Measurements from ENCODE around the gene TH.
A peak's percentile ranks its signal among the peaks of the same experiment; 100 is the strongest.
"Not testable (repeated sequence)": the region's sequence is repeated elsewhere in the genome, so short reads cannot be mapped to it uniquely, and the experiment has no call there.

The TH gene

DNA sequence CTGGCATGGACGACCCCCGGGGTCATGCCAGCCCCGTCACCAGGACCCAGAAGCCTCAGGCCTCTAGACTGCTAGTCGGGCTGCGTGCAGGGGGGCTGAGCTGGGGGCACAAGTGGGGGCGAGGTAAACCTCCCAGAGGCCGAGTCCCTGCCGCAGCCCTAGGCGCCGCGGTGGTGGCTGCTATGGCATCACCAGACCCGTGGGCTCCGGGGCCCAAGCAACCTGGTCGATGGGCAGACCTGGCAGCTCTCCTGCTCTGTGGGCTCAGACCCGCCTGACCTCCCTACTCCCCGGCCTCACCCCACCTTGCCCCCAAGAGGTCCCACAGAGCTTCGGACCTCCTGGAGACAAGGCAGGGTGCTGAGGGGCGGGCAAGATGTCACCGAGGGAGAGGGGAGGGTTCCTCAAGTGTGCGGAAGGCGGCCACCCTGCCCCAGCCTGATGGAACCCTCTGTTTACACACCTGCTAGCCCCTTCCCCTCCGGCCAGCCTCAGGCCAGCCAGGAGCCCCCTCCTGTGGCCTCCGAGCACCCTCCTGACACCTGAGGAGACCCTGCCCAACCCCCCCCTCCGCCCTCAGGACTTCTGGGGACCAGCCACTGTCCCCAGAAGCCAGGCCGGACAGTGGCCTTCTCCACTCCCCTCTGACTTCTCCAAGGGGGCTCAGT, 41.8 kb downstream of the TH start:
- DNase-seq (ENCODE audit: low read depth): no peak

DNA sequence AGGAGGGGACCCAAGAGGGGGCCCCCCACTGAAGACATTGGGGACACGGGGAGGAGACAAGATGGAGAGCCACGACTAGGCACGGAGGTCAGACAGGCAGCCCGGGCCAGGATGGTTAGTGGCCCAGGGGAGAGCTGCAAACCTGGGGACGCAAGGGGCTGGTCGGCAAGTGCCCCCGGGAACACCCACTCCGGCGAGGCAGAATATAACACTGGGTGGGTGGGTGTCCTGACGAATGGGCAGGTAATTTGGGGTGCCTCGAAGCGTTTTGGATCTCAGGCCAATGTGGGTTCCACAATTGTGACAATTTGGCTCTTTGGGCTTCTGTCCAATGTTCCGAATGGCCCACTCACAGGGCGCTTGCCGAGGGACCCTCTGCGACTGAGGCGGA, 42.3 kb downstream of the TH start:
- DNase-seq (ENCODE audit: low read depth): no peak

DNA sequence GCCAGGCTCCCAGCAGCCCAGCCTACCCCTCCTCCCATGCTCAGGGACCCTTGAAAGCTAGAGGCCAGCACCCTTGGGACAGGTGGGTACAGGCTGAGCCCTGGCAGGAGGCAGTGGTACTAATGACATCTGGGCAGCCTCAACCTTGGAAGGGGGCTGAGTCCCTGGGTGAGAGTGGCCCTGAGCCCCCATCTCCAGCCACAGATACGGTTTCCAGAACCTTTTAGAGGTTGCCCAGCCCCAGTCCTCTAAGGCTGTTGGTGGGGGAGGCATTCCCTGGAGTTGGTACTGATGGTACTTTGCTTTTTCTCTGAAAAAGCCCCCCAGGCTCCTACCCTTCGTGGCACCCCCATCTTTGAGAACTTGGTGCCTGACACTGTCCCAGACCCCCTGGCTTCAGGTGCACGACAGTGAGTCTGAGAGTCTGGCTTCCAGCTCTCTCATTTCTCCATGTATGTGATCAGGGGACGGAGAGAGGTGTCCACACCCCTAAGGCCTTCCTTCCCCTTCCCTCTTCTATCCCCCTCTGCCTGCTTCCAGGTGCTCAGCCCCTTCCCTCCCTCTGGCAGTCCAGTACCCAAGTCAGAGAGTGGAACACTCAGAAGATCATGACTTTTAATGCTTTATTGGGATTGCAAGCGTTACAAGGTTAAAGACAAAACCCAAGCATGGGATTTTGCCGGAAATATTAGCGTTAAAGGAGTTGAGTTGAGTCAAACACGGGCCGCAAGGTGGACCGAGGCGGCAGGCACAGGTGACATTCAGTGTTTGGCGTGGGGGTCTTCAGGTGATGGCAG, 42.9 kb downstream of the TH start:
- DNase-seq (ENCODE audit: low read depth): no peak

DNA sequence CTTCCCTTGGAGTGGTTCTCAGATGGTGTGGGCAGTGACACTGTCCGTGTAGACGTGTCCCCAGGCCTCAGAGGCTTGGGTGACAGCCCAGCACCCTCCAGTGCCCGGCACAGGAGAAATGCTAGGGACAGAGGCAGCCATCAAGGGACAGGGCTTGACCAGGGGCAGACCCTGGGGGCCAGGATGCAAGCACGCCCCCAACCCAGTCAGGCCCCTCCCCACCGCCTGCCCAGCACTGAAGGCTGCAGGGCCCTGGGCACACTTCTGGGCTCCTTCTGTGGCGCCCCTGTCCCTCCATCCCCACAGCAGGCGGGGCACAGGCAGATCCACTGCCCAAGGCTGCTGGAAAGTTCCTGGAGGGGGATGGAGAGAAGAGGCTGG, 43.5 kb downstream of the TH start:
- no peak for DNase-seq (ENCODE audit: low read depth)

DNA sequence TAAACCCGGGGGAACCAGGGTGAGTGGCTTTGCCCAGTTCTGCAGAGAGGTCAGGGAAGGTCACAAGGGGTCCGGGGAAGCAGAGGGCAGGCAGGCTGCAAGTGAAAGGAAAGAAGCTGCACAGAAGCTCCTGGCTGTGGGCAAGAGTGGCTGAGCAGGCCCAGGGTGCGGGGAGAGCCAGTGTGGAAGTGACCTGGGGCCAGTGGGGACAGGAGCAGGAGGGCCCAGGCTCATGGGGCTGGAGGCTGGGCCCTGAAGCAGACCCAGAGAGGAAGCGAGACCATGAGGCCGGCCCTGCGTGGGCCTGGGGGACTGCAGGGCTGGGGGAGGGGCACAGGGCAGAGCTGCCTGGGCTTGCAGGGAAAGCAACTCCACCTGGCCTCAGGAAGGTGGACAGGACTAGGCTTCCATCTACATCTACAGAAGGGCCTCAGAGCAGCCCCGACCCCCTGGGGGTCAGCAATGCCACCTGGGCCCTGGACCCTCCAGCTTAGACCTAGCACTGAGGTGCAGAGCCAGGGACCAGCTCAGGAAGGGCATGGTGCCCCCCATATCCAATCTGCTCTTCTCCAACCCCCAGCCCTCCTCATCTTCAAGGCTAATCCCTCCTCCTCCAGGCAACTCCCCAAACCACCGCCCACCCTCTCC, 44.0 kb downstream of the TH start:
- no peak for DNase-seq (ENCODE audit: low read depth)

DNA sequence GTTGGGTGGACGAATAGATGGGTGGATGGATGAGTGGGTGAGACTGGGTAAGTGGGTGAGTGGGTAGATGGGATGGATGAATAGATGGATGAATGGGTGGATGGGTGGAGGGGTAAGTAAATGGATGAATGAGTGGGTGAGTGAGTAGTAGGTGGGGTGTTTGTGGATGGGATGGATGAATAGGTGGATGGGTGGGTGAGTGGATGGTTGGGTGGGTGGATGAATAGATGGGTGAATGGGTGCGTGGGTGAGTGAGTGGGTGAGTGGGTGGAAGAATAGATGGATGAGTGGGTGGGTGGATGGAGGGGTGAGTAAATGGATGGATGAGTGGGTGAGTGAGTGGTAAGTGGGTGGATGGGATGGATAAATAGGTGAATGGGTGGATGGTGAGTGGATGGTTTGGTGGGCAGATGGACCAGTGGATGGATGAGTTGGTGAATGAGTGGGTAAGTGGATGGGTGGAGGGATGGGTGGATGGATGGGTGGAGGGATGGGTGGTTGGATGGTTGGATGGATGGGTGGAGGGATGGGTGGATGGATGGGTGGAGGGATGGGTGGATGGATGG, 45.0 kb downstream of the TH start:
- no peak for DNase-seq (ENCODE audit: low read depth)

DNA sequence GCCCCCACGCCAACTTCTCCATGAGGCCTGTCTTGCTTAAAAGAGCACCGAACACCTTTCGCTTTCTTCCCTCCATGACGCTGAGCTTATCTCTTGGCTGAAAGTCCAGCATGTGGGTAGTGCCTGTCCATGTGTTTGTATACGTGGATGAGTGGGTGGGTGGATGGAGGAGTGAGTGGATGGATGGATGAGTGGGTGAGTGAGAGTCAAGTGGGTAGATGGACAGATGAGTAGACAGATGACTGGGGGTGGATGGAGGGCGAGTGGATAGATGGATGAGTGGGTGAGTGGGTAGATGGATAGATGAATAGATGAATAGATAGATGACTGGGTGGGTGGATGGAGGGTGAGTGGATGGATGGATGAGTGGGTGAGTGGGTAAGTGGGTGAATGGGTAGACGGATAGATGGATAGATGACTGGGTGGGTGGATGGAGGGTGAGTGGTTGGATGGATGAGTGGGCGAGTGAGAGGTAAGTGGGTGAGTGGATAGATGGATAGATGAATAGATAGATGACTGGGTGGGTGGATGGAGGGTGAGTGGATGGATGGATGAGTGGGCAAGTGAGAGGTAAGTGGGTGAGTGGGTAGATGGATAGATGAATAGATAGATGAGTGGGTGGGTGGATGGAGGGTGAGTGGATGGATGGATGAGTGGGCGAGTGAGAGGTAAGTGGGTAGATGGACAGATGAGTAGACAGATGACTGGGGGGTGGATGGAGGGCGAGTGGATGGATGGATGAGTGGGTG, 46.7 kb downstream of the TH start:
- DNase-seq (ENCODE audit: low read depth): not testable (repeated sequence)

DNA sequence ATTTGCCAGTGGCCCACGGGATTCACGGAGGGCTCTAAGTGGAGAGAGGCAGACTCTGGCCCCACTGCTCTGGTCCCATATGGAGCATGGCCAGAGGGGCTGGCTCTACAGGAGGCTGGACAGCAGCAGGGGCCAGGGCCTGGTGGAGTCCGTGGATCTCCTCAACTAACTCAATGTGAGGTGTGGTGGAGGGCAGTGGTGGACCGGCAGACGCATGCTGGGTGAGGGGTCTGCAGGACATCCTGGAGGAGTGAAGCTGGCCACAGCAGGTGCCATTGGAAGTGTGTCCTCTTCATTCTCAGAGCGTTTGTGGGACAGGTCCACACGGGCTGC, 48.0 kb downstream of the TH start:
- DNase-seq (ENCODE audit: low read depth): no peak

DNA sequence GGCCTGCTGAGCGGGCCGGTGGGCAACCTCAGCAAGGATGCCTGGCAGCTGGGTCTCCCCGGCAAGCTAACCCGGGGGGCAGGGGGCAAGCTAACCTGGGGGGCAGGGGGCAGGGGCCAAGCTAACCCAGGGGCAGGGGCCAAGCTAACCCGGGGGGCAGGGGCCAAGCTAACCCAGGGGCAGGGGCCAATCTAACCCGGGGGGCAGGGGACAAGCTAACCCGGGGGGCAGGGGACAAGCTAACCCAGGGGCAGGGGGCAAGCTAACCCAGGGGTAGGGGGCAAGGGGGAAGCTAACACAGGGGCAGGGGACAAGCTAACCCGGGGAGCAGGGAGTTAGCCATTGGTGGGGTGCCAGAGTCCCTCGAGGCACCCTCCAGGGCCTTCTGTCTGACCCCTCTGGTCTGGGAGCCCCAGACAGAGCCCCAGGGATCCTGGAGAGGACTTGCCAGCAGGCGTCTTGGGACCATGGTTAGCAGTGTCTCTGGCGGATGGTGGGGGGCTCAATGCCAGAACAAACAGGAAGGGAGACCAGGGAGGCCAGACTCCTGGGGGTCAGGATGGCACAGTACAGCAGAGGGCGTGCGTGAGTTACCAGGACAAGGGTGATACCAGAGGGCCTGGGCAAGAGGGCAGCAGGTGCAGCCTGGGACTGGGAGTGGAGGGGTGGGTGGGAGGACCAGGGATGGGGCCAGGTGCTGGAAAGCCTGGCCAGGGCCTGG, 48.5 kb downstream of the TH start:
- DNase-seq (ENCODE audit: low read depth): no peak

DNA sequence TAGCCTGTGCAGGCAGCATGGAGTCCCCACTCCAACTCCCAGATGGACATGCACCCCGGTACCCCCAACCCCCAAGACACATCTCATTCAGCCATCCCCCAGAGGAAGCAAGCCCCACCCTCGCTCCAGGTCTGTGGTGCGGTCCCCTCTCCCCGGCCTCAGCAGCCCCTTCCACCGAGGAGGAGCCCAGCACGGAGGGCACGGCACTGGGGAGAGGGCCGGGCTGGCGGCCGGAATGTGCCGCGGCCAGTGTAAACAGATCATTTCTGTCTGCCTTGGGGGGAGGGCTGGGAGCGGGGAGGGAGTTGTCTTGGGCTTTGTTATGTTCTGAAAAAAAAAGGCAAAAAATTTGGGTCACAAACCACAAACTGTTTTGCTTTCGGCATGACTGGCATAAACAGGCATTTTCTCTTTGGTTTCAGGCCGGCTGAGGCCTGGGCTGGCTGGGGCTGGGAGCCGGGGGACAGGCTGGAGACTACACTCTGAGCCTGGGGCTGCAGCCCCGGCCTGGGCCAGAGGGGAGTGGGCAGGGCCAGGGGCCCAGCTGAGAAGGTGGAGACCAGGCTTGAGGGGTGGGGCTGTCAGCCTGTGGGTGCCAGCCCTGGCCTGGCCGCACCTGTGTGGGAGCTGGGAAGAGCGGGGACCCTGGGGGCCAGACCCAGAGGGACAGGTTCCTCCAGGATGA, 49.3 kb downstream of the TH start:
- DNase-seq (ENCODE audit: low read depth): peak; percentile 45

DNA sequence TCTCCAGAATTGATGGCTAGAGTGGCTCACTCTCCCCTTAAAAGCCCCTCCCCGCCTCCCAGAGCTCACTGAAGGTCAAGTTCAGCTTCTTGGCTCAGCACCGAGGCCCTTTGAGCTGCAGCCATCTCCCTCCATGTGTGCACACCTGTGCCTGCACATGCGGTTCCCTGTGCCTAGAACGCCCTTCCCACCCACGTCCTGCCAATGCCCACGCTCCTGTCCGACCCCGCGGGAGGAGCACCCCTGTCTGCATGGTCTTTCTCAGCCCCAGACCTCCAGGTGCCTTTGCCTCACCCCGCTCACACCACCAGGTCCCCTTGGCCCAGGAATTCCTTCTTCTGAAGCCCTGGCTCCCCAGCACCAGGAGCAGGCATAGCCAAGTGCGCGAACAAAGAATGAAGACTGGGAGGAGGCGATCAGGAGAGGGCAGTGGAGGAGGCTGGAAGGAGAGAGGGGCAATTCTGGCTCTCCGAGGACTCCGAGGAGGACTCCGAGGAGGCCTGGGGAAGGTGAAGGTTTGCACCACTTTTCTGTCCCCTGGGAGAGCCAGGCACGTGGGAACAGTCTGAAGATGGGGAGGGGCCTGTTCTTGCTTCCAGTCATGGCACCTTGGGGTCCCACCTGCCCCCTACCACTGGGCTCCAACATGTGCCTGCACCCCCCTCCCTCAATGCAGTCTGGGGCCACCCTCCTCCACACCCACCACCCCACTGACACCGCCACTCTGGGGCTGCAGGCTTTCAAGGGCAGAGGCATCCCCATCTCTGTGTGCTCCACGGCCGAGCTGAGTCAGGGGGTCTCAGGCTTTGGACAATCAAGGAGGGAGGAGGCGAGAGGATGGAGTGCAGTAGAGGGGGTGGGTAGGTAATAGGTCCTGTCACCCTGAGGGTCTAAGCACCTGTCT, 50.1 kb downstream of the TH start:
- no peak for DNase-seq (ENCODE audit: low read depth)

DNA sequence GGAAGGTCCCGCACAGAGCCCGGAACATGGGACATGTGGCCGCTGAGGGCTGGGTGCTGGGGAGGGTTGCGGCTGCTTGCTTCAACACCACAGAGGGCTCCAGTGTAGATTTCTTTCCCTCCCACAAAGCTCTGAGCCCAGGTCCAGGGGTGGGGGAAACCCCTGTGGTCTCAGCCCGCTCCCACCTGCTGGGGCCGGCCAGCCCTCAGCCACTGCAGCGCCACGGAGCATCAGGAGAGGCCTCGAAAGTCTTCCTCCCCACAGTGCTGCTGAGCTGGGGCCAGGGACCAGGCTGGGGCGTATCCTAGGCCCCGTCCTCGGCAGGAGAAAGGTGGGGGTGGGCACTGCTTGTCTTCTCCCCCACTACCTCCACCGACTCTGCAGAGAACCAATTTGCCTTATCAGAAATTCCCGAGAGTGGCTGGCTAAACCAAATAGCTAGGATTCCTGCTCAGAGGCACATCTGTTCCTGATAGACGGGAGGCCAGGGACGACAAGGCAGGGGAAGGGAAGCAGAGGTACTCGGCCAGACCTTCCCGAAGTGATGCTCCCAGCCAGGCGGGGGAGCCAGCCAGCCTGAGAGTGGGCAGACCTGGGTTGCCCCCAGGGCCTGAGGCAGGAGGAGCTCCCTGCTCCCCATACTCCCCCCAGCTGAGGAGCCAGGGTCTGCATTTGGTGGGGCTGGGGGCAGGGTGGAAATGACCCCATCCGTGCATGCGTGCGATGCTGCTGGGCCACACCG, 51.1 kb downstream of the TH start:
- DNase-seq (ENCODE audit: low read depth): no peak

DNA sequence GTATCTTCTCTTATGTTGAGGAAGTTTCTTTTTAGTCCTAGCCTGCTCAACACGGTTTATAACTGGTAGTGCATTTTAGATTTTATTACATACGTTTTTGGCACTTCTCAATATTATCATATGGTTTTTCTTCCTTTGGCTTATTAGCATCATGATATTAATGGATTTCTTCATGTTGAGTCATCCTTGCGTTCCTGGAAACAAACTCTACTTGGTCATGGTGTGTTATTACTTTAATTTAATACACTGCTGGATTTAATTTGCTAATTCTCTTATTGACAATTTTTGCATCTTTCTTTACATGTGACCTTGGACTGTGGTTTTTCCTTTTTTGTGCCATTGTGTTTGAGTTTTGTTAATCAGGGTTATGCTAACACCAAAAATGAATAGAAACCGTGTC, 52.9 kb downstream of the TH start:
- no peak for DNase-seq (ENCODE audit: low read depth)

DNA sequence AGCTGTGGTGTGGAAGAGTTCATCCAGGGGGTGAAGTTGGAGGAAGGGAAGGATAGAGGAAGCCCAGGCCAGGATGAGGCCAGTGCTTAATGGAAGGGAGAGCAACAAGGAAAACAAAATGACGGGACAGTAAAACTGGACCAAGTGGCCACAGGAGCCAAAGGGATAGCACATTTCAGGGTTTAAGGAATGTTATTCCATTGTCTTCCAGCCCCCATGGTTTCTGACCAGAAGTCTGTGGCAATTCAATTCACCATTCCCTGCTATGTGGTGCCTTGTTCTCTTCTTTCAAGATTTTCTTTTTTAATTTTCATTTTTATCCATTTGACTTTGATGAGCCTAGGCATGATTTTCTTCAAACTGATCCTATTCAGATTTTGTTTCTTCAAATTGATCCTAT, 54.9 kb downstream of the TH start:
- DNase-seq (ENCODE audit: low read depth): no peak

DNA sequence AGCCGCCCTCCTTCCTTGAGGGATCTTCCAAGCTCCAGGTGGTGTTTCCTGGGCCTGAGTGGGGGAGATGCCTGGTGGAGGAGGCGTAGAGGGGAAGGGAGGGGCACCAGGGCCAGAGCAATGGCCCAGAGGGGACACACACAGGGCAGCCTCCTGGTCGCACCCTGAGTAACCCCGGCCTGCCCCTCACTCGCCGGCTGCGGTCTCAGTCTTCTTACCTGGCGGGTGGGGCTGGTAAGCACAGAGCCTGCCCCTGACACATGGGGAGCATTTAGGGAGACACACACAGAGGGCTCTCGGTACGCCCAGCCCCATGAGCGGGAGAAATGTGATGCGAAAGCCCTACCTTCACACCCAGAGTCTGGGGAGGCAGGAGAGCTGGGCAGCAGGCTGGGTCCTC, 56.3 kb downstream of the TH start:
- DNase-seq (ENCODE audit: low read depth): no peak

DNA sequence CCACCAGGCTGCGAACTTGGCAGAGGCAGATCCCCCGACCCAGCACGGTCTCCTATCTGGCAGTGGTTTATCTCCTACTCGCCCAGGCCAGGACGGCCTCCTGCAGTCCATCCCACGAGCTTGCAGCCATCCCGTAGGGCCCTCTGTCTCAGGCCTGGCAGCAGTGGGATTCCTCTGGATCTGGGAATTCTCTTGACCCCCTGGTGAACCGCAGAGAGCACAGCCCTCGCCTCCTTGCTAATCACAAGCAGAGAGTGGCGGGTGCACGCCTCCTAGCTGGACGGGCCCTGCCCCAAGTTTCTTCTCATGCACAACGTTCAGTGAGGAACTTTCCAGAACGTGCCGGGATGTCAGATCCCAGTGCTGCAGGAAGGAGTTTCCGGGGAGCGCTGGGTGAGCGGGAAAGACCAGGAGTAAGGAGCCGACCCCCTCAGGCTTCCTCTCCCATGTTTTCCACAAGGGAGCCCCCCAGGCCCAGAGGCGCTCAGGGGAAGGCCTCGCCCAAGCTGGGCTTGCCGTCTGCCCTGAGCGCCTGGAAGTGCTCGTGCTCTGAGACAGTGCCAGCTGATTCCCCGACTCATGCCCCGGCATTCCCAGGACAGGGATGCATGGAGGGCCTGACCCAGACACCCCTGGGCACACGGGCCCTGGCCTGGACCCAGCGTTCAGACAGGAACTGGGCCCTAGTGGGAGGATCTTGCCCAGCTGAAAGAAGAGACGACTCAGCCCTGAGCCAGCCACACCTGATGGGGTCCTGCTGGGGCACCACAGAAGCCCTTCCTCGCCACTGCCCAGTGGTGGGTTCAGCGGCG, 57.0 kb downstream of the TH start:
- no peak for DNase-seq (ENCODE audit: low read depth)
